ENCODE results near the gene BTNL8. TPM values are rescaled to one million over a fixed set of nuclear protein-coding genes. Genes with fewer than 3 reads are reported as not detected.

Gene BTNL8
- total RNA-seq, 2 experiments from 2014 or later = not detected

- Mint-ChIP-seq H3K9me3 (no peaks in the 10 kb centered on the region), H3K4me3 (no peak overlapping the region), H3K27me3 (peaks cover 3% of the 10 kb centered on the region), H3K4me1 (ENCODE audit: low read depth) (peaks cover 6% of the 10 kb centered on the region), H3K36me3 (ENCODE audit: low read depth) (no peaks in the 10 kb centered on the region), H3K27ac (no peak overlapping the region)
- no peak for DNase-seq
- intact Hi-C loops (cut with micrococcal nuclease) = no loop called here
- no peak for ATAC-seq
- CTCF ChIA-PET = no interaction called here
- POLR2A ChIA-PET = no interaction called here
- TF ChIP-seq CTCF (IDR thresholded peaks at IDR 0.05) = no peak
These were observed 71.9 kb downstream of the BTNL8 start for GRCh38 chr5:180970875-180971274.

- Mint-ChIP-seq H3K4me3 (no peak overlapping the region), H3K9me3 (no peaks in the 10 kb centered on the region), H3K27ac (no peak overlapping the region), H3K4me1 (ENCODE audit: low read depth) (peaks cover 12% of the 10 kb centered on the region), H3K36me3 (ENCODE audit: low read depth) (no peaks in the 10 kb centered on the region), H3K27me3 (peaks cover 3% of the 10 kb centered on the region)
- intact Hi-C loops (cut with micrococcal nuclease) = no loop called here
- ChIA-PET POLR2A (no interaction called here), CTCF (interaction anchor here (0.8 kb wide), 1 partner anchor 106 kb away, joined by 3 read pairs; no protein-coding TSS in a partner anchor)
- ATAC-seq = no peak
- DNase-seq = no peak
- TF ChIP-seq CTCF (IDR thresholded peaks at IDR 0.05) = no peak
These were observed 75.8 kb downstream of the BTNL8 start for GRCh38 chr5:180974612-180975315.

DNA sequence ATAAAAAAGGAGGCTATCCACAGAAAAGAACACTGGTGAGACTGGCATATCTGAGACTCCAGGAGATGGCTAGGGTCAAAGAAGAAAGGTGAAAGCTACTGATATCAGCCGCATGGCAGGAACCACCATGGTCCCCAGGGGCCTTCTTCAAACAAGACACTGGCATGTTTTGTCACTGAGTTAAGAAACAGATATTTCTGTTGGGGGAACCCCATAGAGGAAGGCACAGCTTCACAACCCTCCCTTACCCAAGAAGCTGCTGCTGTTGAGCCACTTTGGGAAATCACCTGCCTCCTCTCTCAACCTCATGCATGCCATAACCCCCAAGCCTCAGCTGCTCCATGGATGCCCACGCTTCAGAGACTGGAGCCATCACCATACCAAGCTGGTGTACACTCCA lies 76.4 kb downstream of the BTNL8 start:
- intact Hi-C loops (cut with micrococcal nuclease) = no loop called here
- peak; percentile 51 for ATAC-seq
- ChIA-PET CTCF (interaction anchor here (0.8 kb wide), 1 partner anchor 107 kb away, joined by 3 read pairs; no protein-coding TSS in a partner anchor), POLR2A (no interaction called here)
- DNase-seq = peak; percentile 3
- H3K4me3 Mint-ChIP-seq = no peak overlapping the region
- peaks cover 3% of the 10 kb centered on the region for H3K27me3 Mint-ChIP-seq
- H3K4me1 Mint-ChIP-seq (ENCODE audit: low read depth) = peaks cover 12% of the 10 kb centered on the region
- TF ChIP-seq CTCF (IDR thresholded peaks at IDR 0.05) = no peak
- H3K36me3 Mint-ChIP-seq (ENCODE audit: low read depth) = no peaks in the 10 kb centered on the region
- no peaks in the 10 kb centered on the region for H3K9me3 Mint-ChIP-seq
- no peak overlapping the region for H3K27ac Mint-ChIP-seq

DNA sequence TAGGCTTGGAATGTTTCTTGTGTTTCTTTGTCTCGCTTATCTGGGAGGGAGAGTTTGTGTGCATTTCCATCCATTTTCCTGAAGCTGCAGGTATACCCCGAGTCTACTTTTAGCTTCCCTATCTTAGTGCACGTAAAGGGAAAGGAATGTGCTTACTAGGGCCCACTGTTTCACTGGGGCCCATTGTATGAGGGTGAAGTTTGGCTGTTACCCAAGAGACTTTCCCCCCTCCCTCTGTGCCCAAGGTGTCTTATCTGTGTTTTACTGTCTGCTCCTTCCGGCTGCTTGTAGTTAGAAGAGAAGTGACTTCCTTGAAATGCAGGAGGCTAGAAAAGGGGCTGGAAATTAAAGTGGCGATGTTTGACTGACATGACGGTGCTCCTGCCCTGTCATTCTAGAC lies 77.6 kb downstream of the BTNL8 start:
- no peak for ATAC-seq
- CTCF ChIA-PET = interaction anchor here (0.7 kb wide), 1 partner anchor 104 kb away, joined by 3 read pairs; no protein-coding TSS in a partner anchor

More for the DNA sequence above, 77.6 kb downstream of the BTNL8 start:
- TF ChIP-seq CTCF (IDR thresholded peaks at IDR 0.05) = no peak
- intact Hi-C loops (cut with micrococcal nuclease) = no loop called here
- DNase-seq = no peak
- Mint-ChIP-seq H3K9me3 (no peaks in the 10 kb centered on the region), H3K36me3 (ENCODE audit: low read depth) (no peaks in the 10 kb centered on the region), H3K4me1 (ENCODE audit: low read depth) (peaks cover 12% of the 10 kb centered on the region), H3K27ac (peak overlapping the region; percentile 30), H3K4me3 (no peak overlapping the region), H3K27me3 (no peaks in the 10 kb centered on the region)
- POLR2A ChIA-PET = no interaction called here

Data from activated CD8-positive, alpha-beta T cell treated with anti-CD3 and anti-CD28 coated beads for 36 hours (primary cell).